GM12874 (cell line): ENCODE measurements around the gene ANAPC2.

Source experiments
- CTCF ChIP-seq: IDR thresholded peaks from 2 replicates; pipeline ENCODE4 v1.5.1; 2011; ENCODE audit warnings: low read depth, mild to moderate bottlenecking, control low read depth, low read length, moderate library complexity; ENCODE audit not compliant: insufficient read depth

Gene ANAPC2

DNA sequence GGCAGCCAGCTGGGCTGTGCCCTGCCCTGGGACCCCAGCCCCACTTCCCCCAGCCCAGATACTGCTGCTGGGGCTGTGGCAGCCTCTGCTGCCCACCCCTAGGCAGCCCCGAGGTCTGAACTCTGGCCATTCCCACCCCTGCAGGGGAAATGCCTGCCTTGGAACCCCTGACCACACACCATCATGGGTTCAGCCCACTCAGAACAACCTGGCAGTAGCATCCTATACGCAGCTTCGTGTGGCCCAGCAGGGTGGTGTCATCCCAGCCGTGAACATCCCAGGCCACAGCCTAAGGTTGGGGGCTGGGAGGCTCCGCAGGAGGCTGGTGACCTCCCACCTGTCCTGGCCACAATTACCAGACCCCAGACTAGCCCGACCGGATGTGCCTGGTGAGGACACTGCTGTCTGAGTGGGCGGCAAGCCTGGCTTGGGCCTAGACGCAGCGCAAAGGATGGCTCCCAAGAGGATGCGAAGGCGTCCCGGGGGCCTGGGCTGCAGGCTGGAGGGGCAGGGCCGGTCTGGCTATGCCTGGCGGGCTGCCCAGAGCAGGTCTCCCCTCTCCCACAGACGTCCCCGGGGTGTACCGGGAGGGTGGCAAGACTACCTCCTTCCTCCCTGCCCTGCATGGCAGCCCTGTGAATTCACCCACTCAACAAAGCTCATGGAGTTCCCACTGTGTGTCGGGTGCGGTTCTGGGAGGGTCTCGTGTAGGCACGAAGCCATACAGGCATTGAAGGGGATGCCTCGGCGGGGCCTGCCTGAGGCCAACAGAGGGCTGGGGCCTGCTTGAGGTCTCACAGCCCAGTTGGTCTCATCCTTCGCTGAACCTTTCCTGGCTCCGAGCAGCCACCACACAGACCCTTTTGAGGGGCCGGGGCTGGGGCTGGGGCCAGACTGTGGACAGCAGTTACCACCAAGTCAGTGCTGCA, 40.9 kb upstream of the ANAPC2 start:
- no peak for TF ChIP-seq CTCF

GRCh38 chr9:137228506-137228967, 40.2 kb upstream of the ANAPC2 start:
- 0 out of 2 replicates have a peak, but pooled peaks have one; percentile 1 for TF ChIP-seq CTCF

DNA sequence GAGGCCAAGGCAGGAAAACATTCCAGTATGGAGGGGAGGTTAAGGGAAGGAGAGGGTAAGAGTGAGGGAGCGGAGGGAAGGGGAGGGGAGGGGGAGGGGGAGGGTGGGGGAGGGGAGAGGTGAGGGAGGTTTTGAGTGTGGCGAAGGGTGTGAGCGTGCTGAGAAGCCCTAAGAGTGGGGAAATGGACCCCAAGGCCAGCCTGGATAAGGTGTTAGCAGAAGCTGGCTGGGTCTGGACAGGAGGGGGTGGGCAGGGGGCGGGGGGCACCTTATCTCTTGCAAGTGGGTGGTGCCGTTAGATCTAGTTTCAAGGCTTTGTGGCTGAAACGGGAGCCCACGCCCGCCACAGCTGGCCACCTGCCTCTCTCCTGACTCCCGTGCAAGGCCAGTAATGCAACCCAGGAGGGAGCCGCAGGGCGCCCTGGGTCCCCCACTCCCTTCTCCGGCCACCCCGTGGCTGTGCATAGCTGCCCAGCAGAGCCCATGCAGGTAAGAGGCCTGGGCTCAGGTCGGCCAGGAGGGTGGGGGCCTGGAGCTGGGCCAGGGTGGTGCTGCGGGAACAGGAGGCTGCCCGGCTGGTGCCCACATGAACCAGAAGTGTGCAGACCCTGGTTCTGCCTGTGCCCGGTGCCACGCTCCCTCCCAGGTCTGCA, 39.6 kb upstream of the ANAPC2 start:
- no peak for TF ChIP-seq CTCF

- TF ChIP-seq CTCF: peak; percentile 93
Observed at GRCh38 chr9:137227054-137227852, 38.9 kb upstream of the ANAPC2 start, which contains the start of gene RNF224. TSS of gene RNF224 (plus strand) at chr9:137227502. CDS start at chr9:137228336, 834 bp downstream.

- TF ChIP-seq CTCF: no peak
Observed at GRCh38 chr9:137226338-137227053, 38.1 kb upstream of the ANAPC2 start.

GRCh38 chr9:137225699-137226331, 37.5 kb upstream of the ANAPC2 start:
- no peak for TF ChIP-seq CTCF
